Nephron (organoid): ENCODE measurements around the gene IFT43.

Experiments used
- H3K27ac Mint-ChIP-seq, 3 experiments: 2 replicates each; pipeline ENCODE4 v1.8.0; 2020; ENCODE audit warnings: mixed read lengths in 3 of 3, mild to moderate bottlenecking in 2 of 3, moderate library complexity in 1 of 3
- H3K27me3 Mint-ChIP-seq: 2 replicates; pipeline ENCODE4 v1.8.0; 2021; ENCODE audit warnings: low read depth, mild to moderate bottlenecking, moderate library complexity, mixed read lengths
- H3K36me3 Mint-ChIP-seq: 2 replicates; pipeline ENCODE4 v1.8.0; 2020; ENCODE audit warnings: low read depth, mixed read lengths
- H3K4me1 Mint-ChIP-seq: 2 replicates; pipeline ENCODE4 v1.8.0; 2020; ENCODE audit warnings: mixed read lengths
- H3K4me3 Mint-ChIP-seq, 3 experiments: 2 replicates each; pipeline ENCODE4 v1.8.0; 2020; ENCODE audit warnings: mild to moderate bottlenecking in 3 of 3, mixed read lengths in 3 of 3, moderate library complexity in 2 of 3
- H3K9me3 Mint-ChIP-seq: 2 replicates; pipeline ENCODE4 v1.8.0; 2020; ENCODE audit warnings: mixed read lengths
- TF ChIP-seq, protein P1 (sequence below), 3 experiments: fragments of 200-600 bp; sonication (generic); IDR thresholded peaks; one replicate each; pipeline ENCODE4 v1.5.0; 2021; ENCODE audit warnings: antibody characterized with exemption in 3 of 3; ENCODE audit not compliant: unreplicated experiment in 3 of 3

The IFT43 gene

DNA sequence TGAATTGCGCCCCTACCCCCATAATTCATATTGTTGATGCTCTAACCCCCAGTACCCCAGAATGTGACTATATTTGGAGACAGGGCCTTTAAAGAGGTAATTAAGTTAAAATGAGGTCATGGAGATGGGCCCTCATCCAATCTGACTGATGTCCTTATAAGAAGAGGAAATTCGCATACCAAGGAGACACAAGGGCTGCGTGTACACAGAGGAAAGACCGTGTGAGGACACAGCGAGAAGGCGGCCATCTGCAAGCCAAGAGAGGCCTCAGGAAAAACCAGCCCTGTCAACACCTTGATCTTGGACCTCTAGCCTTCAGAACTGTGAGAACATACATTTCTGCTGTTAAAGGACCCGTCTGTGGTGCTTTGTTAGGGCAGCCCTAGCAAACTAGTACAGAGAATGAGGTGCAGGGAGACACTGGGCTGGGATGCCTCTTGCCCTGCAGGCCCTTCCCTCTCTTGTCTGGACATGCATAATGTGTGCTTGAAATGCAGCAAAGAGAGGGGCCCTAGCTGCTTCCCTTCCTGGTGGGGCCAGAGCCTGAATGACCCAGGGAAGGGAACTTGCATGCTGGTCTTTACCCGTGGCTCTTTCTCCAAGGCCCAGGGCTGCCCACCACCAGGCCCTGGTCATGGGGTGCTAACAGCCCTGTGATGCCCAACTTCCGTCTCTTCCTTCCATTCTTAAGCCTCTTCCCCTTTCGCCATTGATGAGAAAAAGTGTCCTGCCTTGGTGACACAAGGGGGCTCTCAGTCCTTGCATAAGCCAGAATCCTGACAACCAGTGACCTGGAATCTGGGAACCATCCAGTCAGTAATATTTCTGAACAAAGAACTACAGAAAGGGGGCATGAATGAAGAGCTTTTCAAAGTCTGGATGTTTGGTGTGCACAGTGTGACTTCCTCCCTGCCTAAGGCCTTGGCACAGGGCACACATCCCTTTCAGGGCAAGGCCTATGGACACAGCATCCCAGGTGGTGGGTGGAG lies 116.1 kb downstream of the IFT43 start:
- peaks cover 25% of the 10 kb centered on the region for H3K27me3 Mint-ChIP-seq

DNA sequence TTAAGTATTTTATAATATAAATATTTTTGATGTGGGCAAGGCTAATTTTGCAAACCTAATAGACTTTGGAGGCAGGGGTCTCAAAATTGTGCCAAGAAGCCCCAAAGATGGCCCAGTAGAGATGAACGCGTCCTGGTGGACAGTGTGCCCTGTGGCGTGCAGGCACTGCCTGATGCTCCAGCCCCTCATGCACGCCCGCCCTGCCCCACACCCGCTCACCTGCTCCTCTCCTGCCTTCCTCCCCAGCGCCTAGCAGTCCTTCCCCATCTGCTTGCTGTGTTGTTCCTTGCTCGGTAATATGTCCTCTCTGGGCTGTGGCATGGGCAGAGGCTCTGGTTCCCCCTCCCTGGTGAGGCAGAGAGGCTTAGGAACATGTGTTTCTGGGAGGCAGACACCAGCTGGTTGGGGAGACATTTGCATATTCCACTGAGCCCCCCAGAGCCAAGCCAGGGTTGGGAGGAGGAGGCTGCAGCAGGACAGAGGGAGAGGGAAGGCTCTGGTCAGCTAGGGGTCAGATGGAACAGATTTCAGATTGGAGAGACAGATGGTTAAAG lies 119.3 kb downstream of the IFT43 start:
- H3K36me3 Mint-ChIP-seq: no peaks in the 10 kb centered on the region
- H3K9me3 Mint-ChIP-seq: no peaks in the 10 kb centered on the region
- peaks cover 6% of the 10 kb centered on the region for H3K4me1 Mint-ChIP-seq
- H3K27me3 Mint-ChIP-seq: peaks cover 42% of the 10 kb centered on the region
- TF ChIP-seq, protein P1, sequence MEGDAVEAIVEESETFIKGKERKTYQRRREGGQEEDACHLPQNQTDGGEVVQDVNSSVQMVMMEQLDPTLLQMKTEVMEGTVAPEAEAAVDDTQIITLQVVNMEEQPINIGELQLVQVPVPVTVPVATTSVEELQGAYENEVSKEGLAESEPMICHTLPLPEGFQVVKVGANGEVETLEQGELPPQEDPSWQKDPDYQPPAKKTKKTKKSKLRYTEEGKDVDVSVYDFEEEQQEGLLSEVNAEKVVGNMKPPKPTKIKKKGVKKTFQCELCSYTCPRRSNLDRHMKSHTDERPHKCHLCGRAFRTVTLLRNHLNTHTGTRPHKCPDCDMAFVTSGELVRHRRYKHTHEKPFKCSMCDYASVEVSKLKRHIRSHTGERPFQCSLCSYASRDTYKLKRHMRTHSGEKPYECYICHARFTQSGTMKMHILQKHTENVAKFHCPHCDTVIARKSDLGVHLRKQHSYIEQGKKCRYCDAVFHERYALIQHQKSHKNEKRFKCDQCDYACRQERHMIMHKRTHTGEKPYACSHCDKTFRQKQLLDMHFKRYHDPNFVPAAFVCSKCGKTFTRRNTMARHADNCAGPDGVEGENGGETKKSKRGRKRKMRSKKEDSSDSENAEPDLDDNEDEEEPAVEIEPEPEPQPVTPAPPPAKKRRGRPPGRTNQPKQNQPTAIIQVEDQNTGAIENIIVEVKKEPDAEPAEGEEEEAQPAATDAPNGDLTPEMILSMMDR (IDR thresholded peaks at IDR 0.05; ENCODE audit: unreplicated experiment in 3 of 3): no peak
- H3K27ac Mint-ChIP-seq: no peak overlapping the region
- no peak overlapping the region for H3K4me3 Mint-ChIP-seq

More for the DNA sequence above, 116.1 kb downstream of the IFT43 start:
- H3K27ac Mint-ChIP-seq: peak overlapping the region in 2 of 3 experiments; percentile 29 to 30
- no peak overlapping the region for H3K4me3 Mint-ChIP-seq
- TF ChIP-seq, protein P1 (IDR thresholded peaks at IDR 0.05; ENCODE audit: unreplicated experiment in 3 of 3): no peak
- H3K36me3 Mint-ChIP-seq: no peaks in the 10 kb centered on the region
- peaks cover 10% of the 10 kb centered on the region for H3K4me1 Mint-ChIP-seq
- no peaks in the 10 kb centered on the region for H3K9me3 Mint-ChIP-seq

GRCh38 chr14:76106188-76106587 lies 120.6 kb downstream of the IFT43 start:
- H3K27me3 Mint-ChIP-seq: peaks cover 38% of the 10 kb centered on the region
- TF ChIP-seq, protein P1 (IDR thresholded peaks at IDR 0.05; ENCODE audit: unreplicated experiment in 3 of 3): no peak
- no peak overlapping the region for H3K4me3 Mint-ChIP-seq
- H3K36me3 Mint-ChIP-seq: no peaks in the 10 kb centered on the region
- no peak overlapping the region for H3K27ac Mint-ChIP-seq
- peaks cover 3% of the 10 kb centered on the region for H3K4me1 Mint-ChIP-seq
- H3K9me3 Mint-ChIP-seq: no peaks in the 10 kb centered on the region

GRCh38 chr14:76109087-76109880 lies 123.7 kb downstream of the IFT43 start:
- H3K4me1 Mint-ChIP-seq: peaks cover 6% of the 10 kb centered on the region
- TF ChIP-seq, protein P1 (IDR thresholded peaks at IDR 0.05; ENCODE audit: unreplicated experiment in 3 of 3): no peak
- no peak overlapping the region for H3K27ac Mint-ChIP-seq
- H3K36me3 Mint-ChIP-seq: no peaks in the 10 kb centered on the region
- H3K4me3 Mint-ChIP-seq: no peak overlapping the region
- no peaks in the 10 kb centered on the region for H3K9me3 Mint-ChIP-seq
- H3K27me3 Mint-ChIP-seq: peaks cover 62% of the 10 kb centered on the region

DNA sequence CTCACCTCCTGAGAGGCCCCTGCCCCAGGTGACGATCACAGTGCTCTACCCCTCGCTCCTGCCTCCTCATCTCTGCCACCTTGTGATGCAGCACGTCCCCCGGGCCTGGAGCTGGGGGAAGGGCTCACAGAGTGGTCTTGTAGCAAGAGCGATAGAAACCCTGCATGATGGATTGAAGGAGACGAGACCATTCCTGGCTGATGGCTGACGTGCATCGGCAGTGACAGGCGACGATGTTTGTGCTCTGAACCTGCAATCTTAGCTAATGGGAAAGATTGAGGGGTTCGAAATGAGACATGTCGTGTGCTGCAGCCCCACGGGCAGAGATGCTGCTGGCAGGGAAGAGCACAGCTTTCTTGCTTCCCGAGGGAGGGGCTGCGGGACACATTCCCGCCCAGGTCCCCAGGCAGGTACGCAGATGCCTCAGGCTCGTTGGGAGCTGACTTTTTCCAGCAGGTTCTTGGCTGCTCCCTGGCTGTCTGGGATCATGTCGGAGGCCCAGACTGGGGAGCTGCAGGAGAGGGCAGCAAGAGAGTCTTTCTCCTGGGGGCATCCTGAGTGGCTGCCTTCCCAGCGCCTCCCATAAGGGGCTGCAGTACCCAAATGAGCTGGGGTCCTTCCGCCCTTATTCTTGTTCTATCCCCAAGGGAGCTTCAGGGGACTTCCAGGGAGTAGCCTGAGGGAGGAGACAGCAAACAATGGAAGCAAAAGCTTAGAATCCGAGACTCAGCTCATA lies 127.5 kb downstream of the IFT43 start:
- Mint-ChIP-seq H3K36me3 (no peaks in the 10 kb centered on the region), H3K27ac (no peak overlapping the region), H3K27me3 (peaks cover 59% of the 10 kb centered on the region), H3K9me3 (no peaks in the 10 kb centered on the region), H3K4me1 (peaks cover 6% of the 10 kb centered on the region), H3K4me3 (no peak overlapping the region)
- TF ChIP-seq, protein P1 (IDR thresholded peaks at IDR 0.05; ENCODE audit: unreplicated experiment in 3 of 3): no peak
